ENCODE results near the gene FNDC3B. TPM values are rescaled to one million over a fixed set of nuclear protein-coding genes. Genes with fewer than 3 reads are reported as not detected.

Gene FNDC3B
- total RNA-seq, 4 donors from 2014 or later: 114 to 217 (median 164) TPM

DNA sequence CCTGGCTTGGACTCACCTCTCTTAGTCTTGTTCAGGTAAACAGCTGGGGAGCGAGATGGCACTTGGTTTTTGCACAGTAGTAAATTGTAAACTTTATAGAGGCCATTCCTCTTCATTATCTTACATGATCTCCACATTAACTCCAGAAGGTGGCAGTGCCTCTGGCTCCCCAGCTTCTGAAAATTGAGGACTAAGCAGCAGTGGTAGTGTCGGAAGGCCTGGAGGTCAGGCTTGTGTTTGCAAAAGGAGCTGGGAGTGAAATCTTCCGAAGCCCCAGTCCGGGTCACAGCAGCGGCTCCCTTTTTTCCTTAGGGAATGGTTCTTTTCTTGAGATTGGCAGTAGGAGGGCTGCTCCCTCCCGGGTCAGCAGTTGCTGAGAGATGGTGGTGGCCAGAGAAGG, 85.7 kb downstream of the FNDC3B start:
- DNase-seq (ENCODE audit: low spot score) (no peak), ATAC-seq (ENCODE audit: low FRiP score) (no peak)
- TF ChIP-seq, protein P1, sequence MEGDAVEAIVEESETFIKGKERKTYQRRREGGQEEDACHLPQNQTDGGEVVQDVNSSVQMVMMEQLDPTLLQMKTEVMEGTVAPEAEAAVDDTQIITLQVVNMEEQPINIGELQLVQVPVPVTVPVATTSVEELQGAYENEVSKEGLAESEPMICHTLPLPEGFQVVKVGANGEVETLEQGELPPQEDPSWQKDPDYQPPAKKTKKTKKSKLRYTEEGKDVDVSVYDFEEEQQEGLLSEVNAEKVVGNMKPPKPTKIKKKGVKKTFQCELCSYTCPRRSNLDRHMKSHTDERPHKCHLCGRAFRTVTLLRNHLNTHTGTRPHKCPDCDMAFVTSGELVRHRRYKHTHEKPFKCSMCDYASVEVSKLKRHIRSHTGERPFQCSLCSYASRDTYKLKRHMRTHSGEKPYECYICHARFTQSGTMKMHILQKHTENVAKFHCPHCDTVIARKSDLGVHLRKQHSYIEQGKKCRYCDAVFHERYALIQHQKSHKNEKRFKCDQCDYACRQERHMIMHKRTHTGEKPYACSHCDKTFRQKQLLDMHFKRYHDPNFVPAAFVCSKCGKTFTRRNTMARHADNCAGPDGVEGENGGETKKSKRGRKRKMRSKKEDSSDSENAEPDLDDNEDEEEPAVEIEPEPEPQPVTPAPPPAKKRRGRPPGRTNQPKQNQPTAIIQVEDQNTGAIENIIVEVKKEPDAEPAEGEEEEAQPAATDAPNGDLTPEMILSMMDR (IDR thresholded peaks at IDR 0.05): no peak

DNA sequence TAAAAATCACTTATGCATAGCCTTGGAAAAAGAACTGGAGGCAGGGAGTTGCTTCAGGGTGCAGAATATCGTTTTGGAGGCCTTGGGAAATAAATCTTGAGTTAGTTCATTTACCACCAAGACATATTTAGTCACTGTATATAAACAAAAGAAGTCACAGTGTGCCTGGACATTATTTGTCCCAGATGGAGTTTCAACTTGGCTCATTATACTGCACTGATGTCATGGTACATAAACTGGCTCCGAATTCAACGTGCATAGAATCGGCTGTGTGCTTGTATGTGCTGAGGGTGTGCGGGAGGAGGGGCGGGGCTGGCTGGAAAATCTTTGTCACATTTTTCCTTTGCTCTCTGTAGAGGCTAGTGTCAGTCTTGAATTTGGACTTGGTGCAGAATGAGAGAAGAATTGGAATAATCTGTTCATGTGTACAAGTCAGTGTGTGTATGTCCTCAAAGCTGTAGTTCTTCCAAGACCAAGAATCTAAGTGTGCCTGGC, 86.6 kb downstream of the FNDC3B start:
- ATAC-seq (ENCODE audit: low FRiP score): no peak
- TF ChIP-seq, protein P1 (IDR thresholded peaks at IDR 0.05): no peak
- no peak for DNase-seq (ENCODE audit: low spot score)

DNA sequence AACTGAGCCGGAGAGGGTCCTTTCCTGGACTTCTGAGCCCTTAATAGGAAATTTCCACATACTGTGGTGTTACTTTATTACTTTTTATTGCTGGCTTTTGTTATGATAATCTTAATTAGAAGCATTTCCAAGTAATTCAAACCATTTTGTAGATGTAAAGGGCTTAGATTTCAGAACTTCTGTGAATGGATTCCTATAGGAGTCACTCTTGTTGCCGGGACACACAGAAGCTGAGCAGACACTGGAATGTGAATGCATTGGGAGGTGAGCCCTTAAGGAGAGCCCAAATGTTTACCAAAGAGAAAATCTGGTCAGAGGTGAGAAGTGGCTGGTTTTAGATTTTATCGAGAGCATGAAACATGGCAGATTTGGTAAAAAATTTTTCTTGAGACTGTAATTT, 87.4 kb downstream of the FNDC3B start:
- DNase-seq (ENCODE audit: low spot score) (no peak), ATAC-seq (ENCODE audit: low FRiP score) (no peak)
- TF ChIP-seq, protein P1 (IDR thresholded peaks at IDR 0.05): no peak

DNA sequence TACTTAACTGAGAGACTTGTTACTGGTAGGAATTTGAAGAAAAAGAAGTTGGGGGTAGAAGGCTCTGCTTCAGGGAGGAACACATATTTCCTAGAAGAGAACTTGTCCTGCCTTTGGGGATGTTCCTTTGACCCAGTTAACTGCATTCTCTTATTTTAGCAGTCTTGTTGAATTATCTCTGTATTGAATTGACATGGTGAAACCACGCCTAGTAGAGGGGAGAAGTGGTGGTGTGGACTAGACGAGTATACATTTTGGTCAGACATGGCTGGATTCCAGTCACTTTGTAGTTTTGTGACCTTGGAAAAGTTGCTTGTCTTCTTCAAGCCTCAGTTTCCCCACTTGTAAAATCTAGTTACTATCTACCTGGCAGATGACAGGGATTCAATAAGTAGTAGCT, 87.8 kb downstream of the FNDC3B start:
- no peak for ATAC-seq (ENCODE audit: low FRiP score)
- TF ChIP-seq, protein P1 (IDR thresholded peaks at IDR 0.05): no peak
- no peak for DNase-seq (ENCODE audit: low spot score)

DNA sequence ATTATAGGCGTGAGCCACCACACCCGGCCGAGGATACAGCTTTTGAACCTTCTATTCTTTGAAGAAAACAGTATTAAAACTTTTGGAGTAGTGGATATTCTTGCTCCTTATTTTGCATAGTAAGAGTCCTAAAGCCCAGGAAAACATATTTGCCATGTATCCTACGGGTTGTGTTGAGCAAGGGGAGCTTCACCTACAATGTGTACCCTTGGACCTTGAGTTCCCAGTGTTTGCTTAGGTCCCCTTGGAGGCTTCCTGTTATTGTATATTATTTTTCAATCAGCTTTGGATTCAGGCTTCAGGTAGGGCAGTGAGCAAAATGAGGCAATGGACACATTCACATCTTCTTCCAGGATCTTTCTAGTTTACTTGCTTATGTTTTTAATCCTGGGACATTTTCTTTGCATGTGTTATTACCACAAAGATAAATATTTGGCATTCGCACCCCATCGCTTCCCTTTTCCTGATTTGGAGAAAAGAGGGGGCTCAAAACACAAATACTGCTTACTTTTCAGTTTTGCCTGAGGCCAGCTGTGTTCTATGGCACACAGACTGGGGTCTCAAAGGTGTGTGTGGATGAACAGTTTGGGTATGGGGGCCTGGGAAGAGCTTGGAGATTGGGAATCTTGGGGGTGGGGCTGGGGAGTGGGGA, 88.7 kb downstream of the FNDC3B start:
- ATAC-seq (ENCODE audit: low FRiP score): no peak
- no peak for DNase-seq (ENCODE audit: low spot score)
- TF ChIP-seq, protein P1 (IDR thresholded peaks at IDR 0.05): no peak

DNA sequence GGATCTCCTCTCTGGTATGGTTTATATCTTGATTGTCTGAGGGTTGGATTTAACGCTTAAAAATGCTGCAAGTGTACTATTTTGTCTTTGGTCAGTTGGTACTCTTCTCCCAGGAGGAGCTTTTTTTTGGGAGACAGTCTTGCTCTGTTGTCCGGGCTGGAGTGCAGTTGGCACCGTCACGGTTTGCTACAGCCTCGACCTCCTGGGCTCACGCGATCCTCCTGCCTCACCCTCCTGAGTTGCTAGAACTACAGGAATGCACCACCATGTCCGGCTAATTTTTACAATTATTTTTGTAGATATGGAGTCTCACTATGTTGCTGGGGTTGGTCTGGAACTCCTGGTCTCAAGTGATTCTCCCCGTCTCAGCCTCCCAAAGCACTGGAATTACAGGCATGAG, 89.5 kb downstream of the FNDC3B start:
- no peak for DNase-seq (ENCODE audit: low spot score)
- TF ChIP-seq, protein P1 (IDR thresholded peaks at IDR 0.05): no peak
- ATAC-seq (ENCODE audit: low FRiP score): no peak

DNA sequence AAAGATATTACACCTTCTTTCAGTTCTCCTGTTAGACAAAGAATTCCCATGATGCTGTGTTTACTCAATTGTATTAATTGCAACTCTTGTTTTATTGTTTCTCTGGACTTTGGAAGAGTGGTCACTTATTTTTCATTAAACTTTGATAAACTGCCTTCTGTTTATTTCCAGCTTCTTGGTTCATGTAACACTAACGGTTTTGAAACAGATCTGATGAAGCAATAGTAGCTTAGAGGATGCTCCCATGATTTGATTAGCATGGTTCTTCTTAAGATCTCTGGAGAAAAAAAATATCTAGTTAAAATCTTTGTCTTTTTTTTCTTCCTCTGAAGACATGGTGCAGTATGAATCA, 90.1 kb downstream of the FNDC3B start:
- no peak for DNase-seq (ENCODE audit: low spot score)
- TF ChIP-seq, protein P1 (IDR thresholded peaks at IDR 0.05): no peak
- no peak for ATAC-seq (ENCODE audit: low FRiP score)

Data from omental fat pad (tissue), 4 donors.